Right lobe of liver (tissue), 6 donors: Measurements from ENCODE around the gene SHF. TPM values are rescaled to one million over a fixed set of nuclear protein-coding genes. Genes with fewer than 3 reads are reported as not detected.

ENCODE experiments used
- ATAC-seq, 4 donors: fragments of 200-7000 bp; cut with Tn5 transposase; one replicate each; pipeline ENCODE4 v1.9.1; 2020; ENCODE audit warnings: mild to moderate bottlenecking in 4 of 4, moderate library complexity in 4 of 4
- DNase-seq, 3 donors: peaks; one replicate each; pipeline ENCODE4 v3.0.0-alpha.2; 2020
- H3K27ac ChIP-seq, 3 donors: fragments of 200-600 bp; one replicate each; pipeline ENCODE4 v1.8.0; 2022
- H3K27me3 ChIP-seq, 2 donors: fragments of 200-600 bp; one replicate each; pipeline ENCODE4 v1.8.0; 2022
- H3K36me3 ChIP-seq, 4 donors: fragments of 200-600 bp; sonication (generic) in 1 of 4; one replicate each; pipeline versions ENCODE4 v1.5.1 to v1.8.0; 2017 to 2022; ENCODE audit warnings: control low read depth in 1 of 4
- H3K4me1 ChIP-seq, 4 donors: fragments of 200-600 bp; sonication (generic) in 1 of 4; one replicate each; pipeline versions ENCODE4 v1.5.1 to v1.8.0; 2017 to 2022; ENCODE audit warnings: control low read depth in 1 of 4
- H3K4me3 ChIP-seq, 3 donors: fragments of 200-600 bp; one replicate each; pipeline ENCODE4 v1.8.0; 2022
- H3K9me3 ChIP-seq, 4 donors: fragments of 200-600 bp; sonication (generic) in 1 of 4; one replicate each; pipeline versions ENCODE4 v1.5.1 to v1.8.0; 2017 to 2022; ENCODE audit warnings: control low read depth in 1 of 4
- POLR2A ChIP-seq: fragments of 450-650 bp; IDR thresholded peaks from one replicate; pipeline ENCODE4 v1.6.1; 2017; ENCODE audit warnings: antibody characterized with exemption, mild to moderate bottlenecking
- WGBS: methylation state at CpG from one replicate; pipeline ENCODE4 v1.1.6; 2018; ENCODE audit warnings: low coverage, low lambda C conversion rate; ENCODE audit not compliant: insufficient coverage; ENCODE audit errors: missing lambda C conversion rate; 5-methylcytosine and 5-hydroxymethylcytosine counted together
- intact Hi-C, 2 donors: fragments of 100-400 bp; cut with DNase I; formaldehyde crosslinking; loops; one replicate each; pipeline versions ENCODE4 v1.11.2 to v1.14.1; 2022
- total RNA-seq, 6 experiments: library from RNA; depleted of rRNA in 2 of 6; stranded (reverse); fragments of >200 nt in 2 of 6; fragmentation: NEBNext Ultra II Directional in 3 of 6; extraction: Animal tissue kit (Norgen Biotek cat#: 25700) in 3 of 6; gene quantifications; one replicate each; pipeline versions ENCODE4 v1.1.0 to v1.2.4, GENCODE V29; 2016 to 2023
- TF ChIP-seq, protein P1 (sequence below), 4 donors: fragments of 200-600 bp in 3 of 4; fragments of 450-650 bp in 1 of 4; IDR thresholded peaks; one replicate each; pipeline versions ENCODE4 v1.5.1 to v1.8.0; 2016 to 2022; ENCODE audit warnings: antibody characterized with exemption in 4 of 4, mild to moderate bottlenecking in 2 of 4
- donor health status: DM: no; HTN: yes; CAD: no.
- donor health status: DM: no; HTN: no; CAD: no.
- donor health status: DM: no; HTN: no; CAD: no.
- donor health status: DM: no; HTN: yes; CAD: no.
- donor health status: DM: no; HTN: yes; CAD: no.

Gene SHF
- total RNA-seq, 6 experiments from 2014 or later, result 12.7 to 23.5 (median 15.1) TPM

DNA sequence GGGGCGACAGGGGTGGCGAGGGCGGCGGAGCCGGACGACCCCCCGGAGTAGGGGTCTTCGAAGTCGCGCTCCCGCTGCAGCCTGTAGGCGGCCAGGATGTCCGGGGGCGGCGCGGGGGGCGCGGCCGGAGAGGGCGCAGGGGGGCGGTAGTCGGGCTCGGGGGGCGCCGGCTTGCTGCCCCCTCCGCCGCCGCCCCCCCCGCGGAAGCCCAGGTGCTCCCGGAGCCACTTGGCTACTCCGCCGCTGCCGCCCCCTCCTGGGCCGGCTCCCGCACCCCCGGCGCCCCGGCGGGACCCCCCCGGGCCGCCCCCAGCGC is 230 bp downstream of the SHF start:
- Histone ChIP-seq H3K9me3 (no peaks in the 10 kb centered on the region), H3K27me3 (no peaks in the 10 kb centered on the region), H3K36me3 (no peaks in the 10 kb centered on the region), H3K4me1 (peaks cover 0 to 37% (median 0%) of the 10 kb centered on the region in 4 donors), H3K4me3 (peak overlapping the region; percentile 51 to 69 (median 65)), H3K27ac (peak overlapping the region; percentile 56 to 83 (median 58))
- DNase-seq (no peak), ATAC-seq (no peak)
- TF ChIP-seq, protein P1, sequence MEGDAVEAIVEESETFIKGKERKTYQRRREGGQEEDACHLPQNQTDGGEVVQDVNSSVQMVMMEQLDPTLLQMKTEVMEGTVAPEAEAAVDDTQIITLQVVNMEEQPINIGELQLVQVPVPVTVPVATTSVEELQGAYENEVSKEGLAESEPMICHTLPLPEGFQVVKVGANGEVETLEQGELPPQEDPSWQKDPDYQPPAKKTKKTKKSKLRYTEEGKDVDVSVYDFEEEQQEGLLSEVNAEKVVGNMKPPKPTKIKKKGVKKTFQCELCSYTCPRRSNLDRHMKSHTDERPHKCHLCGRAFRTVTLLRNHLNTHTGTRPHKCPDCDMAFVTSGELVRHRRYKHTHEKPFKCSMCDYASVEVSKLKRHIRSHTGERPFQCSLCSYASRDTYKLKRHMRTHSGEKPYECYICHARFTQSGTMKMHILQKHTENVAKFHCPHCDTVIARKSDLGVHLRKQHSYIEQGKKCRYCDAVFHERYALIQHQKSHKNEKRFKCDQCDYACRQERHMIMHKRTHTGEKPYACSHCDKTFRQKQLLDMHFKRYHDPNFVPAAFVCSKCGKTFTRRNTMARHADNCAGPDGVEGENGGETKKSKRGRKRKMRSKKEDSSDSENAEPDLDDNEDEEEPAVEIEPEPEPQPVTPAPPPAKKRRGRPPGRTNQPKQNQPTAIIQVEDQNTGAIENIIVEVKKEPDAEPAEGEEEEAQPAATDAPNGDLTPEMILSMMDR (IDR thresholded peaks at IDR 0.05), result no peak
- no peak for TF ChIP-seq POLR2A
- no CpG with 5 or more reads among the region's 43 CpGs for WGBS
- intact Hi-C loops, result no loop called here

DNA sequence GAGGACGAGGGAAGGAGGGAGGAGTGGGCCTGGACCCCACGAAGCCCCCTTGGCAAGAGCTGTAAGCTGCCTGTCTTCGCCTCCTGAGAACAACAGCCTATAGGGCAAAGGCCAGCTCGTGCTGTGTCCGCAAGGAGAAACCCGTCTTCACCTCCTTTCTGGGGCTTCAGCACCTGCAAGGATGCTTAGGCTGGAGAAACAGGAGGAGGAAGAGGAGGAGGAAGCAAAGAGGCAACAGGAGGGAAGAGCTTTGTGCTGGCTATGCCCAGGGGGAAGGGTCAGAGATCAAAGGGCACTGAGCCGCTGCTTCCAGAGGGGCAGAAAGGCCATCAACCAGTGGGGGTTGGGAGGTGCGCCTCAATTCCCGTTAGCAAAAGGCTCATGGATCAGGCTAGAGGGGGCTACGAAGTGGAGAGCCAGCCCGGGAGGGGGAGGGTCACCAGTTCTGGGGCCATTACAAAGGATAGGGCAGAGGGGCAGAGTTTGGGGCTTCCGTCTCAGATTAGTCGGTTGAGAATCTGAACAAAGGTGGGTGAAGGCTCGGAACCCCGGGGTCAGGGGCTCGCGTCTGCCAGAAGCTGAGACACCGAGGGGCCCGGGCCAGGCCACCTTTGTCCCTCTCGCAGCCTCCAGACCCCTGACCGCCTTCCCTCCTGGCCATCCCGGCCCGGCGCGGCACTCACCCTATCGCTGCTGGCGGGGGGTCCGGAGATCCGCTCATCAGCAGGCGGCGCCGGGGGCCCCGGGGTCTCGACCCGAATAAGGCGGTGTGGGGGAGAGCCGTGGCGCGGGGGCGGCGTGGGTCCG is 792 bp downstream of the SHF start:
- no peaks in the 10 kb centered on the region for H3K36me3 ChIP-seq
- DNase-seq (peak; percentile 61 to 83 (median 78)), ATAC-seq (peak; percentile 60 to 79 (median 75))
- H3K27ac ChIP-seq, result peak overlapping the region; percentile 56 to 83 (median 58)
- TF ChIP-seq, protein P1 (IDR thresholded peaks at IDR 0.05), result no peak
- no peak for TF ChIP-seq POLR2A
- intact Hi-C loops, result no loop called here
- peaks cover 0 to 42% (median 0%) of the 10 kb centered on the region in 4 donors for H3K4me1 ChIP-seq
- WGBS, result 18% methylated on average over 13 of the region's 42 CpGs
- no peaks in the 10 kb centered on the region for H3K9me3 ChIP-seq
- no peaks in the 10 kb centered on the region for H3K27me3 ChIP-seq
- H3K4me3 ChIP-seq, result peak overlapping the region; percentile 51 to 69 (median 65)

DNA sequence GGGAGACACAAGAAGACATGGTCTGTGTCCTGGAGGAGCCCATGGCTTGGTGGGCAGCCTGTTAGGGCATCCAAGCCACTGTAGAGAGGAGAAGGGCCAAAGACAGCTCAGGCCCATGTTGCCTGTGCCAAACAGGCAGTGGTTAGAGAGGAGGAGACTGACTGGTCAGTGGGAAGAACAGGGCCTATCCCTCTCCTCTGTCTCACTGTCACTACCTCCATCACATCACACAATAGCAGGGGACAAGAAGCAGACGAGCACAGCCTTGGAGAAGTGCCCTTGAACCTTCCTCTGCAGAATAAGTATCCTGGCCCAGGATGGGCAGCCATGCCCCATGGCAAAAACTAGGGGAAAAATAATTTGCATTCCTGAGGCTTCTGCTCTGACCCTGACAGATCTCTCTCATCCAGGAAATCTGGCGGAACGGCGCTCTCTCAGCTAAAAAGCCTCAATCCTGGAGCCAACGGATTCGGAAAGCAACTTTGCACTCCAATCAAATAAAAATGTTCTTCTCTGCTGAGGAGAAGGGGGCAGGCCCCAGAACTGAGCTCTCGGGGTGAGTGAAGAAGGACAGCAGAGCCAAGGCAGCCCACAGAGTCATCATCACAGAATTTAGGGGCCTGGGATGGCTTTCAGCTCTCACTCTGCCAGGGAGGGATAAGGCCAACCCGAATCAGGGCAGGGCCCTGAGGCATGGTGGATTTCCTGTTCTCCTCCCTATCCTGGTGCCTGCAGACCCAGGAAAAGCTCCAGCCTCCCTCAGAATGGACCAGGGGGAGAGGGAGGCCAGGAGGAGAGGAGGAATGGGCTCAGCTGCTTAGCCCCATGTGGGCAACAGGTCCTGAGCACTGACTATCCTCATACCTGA is 1.6 kb downstream of the SHF start:
- H3K4me1 ChIP-seq, result peaks cover 0 to 43% (median 0%) of the 10 kb centered on the region in 4 donors

DNA sequence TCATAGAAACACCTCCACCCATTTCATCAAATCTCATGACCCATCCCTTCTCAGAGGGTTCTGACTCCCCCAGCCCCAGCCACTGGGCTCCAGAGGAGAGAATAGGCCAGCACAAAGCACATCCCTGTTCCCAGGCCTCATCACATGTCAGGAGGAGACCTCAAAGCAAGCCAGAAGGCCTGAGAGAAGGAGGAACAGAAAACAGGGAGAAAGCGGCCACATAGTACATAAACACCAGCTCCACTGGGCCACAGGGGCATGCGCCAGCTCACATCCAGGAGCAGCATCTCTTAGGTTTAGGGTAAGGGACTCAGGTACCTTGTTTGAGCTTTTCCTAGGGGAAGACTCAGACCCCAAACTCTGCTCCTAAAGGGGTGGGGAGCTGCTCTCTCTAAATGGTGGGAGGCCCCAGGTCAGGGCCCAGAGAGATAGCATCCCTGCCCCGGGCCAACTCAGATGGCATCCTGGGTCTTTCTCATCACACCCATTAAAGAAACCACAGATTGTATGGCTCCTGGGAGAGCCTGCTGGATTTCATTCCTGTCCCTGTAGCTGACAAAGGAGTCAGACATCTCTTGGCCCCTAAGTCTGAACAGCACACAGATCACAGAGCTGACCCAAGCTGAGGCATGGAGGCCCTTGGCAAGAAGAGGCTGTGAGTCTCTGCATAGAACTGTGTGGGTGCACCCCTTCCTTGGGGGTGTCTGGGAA is 2.5 kb downstream of the SHF start:
- intact Hi-C loops, result no loop called here
- H3K27me3 ChIP-seq, result no peaks in the 10 kb centered on the region
- TF ChIP-seq POLR2A, result no peak
- TF ChIP-seq, protein P1 (IDR thresholded peaks at IDR 0.05), result no peak
- no peak overlapping the region for H3K4me3 ChIP-seq
- no peak overlapping the region for H3K27ac ChIP-seq
- no peaks in the 10 kb centered on the region for H3K36me3 ChIP-seq
- DNase-seq (no peak), ATAC-seq (no peak)
- WGBS, result 71% methylated on average over 1 of the region's 3 CpGs
- H3K4me1 ChIP-seq, result peaks cover 0 to 43% (median 0%) of the 10 kb centered on the region in 4 donors
- H3K9me3 ChIP-seq, result no peaks in the 10 kb centered on the region

More for the DNA sequence above, 1.6 kb downstream of the SHF start:
- no peaks in the 10 kb centered on the region for H3K36me3 ChIP-seq
- H3K27me3 ChIP-seq, result no peaks in the 10 kb centered on the region
- DNase-seq (no peak), ATAC-seq (peak; percentile 8 to 23 (median 14))
- no peaks in the 10 kb centered on the region for H3K9me3 ChIP-seq
- H3K27ac ChIP-seq, result peak overlapping the region in 2 of 3 donors; percentile 56 to 83
- WGBS, result 43% methylated on average over 7 of the region's 8 CpGs
- peak overlapping the region; percentile 51 to 69 (median 65) for H3K4me3 ChIP-seq
- intact Hi-C loops, result no loop called here
- no peak for TF ChIP-seq POLR2A
- TF ChIP-seq, protein P1 (IDR thresholded peaks at IDR 0.05), result no peak
